GM12878 (cell line): Measurements from ENCODE around the gene ALOX12. TPM values are rescaled to one million over a fixed set of nuclear protein-coding genes. Genes with fewer than 3 reads are reported as not detected.

Source experiments
- ATAC-seq: fragments of 200-7000 bp; cut with Tn5 transposase; 3 replicates; pipeline ENCODE4 v1.9.1; 2020; ENCODE audit warnings: mild to moderate bottlenecking, moderate library complexity
- BruUV-seq: library from RNA; stranded (reverse); fragments of 400-500 nt; replicated peaks from 2 replicates; lab custom pipeline; 2021; lab: Mats Ljungman, UMichigan
- CTCF ChIA-PET: fragments of 300-600 bp; sonication (Branson Sonifier 250); formaldehyde crosslinking; extraction: SDS; loops from one replicate; lab custom pipeline; 2021; ENCODE audit warnings: inconsistent platforms; lab: Yijun Ruan, JAX
- POLR2A ChIA-PET: fragments of 350-600 bp; formaldehyde crosslinking; extraction: SDS; loops from one replicate; lab custom pipeline; 2021; ENCODE audit warnings: inconsistent platforms; lab: Charles Lee
- RAD21 ChIA-PET: fragments of 300-600 bp; sonication (Branson Sonifier 250); formaldehyde crosslinking; loops from one replicate; lab custom pipeline; 2023; ENCODE audit warnings: antibody characterized with exemption; ENCODE audit not compliant: unreplicated experiment; lab: Charles Lee
- SMC1A ChIA-PET: fragments of 300-600 bp; sonication (Branson Sonifier 250); formaldehyde crosslinking; loops from one replicate; lab custom pipeline; 2023; ENCODE audit not compliant: unreplicated experiment, uncharacterized antibody; lab: Charles Lee
- DNase-seq: peaks from one replicate; pipeline ENCODE4 v3.0.0-alpha.2; 2011; ENCODE audit warnings: low read depth, low spot score
- FAIRE-seq: peaks from 3 replicates; lab custom pipeline; 2011; peaks lifted over from hg19 to GRCh38; lab: Jason Lieb, UNC
- H2AFZ ChIP-seq: 2 replicates; pipeline ENCODE4 v1.6.0; 2011; ENCODE audit warnings: low read depth, low read length, control low read depth; ENCODE audit not compliant: control insufficient read depth
- H3K27ac ChIP-seq: 2 replicates; pipeline ENCODE4 v1.5.1; 2011; ENCODE audit warnings: control low read depth; ENCODE audit not compliant: control insufficient read depth, insufficient read depth
- H3K27me3 ChIP-seq, 2 experiments: replicated peaks in 1 of 2; 2 replicates each; pipeline versions ENCODE4 v1.6.0 to v1.6.1; 2011; ENCODE audit warnings: low read length in 1 of 2; ENCODE audit not compliant: control insufficient read depth in 2 of 2, insufficient read depth in 2 of 2
- H3K36me3 ChIP-seq, 2 experiments: 2 replicates each; pipeline ENCODE4 v1.5.1; 2011; ENCODE audit warnings: low read length in 1 of 2; ENCODE audit not compliant: control insufficient read depth in 2 of 2, insufficient read depth in 2 of 2
- H3K4me1 ChIP-seq: 2 replicates; pipeline ENCODE4 v1.6.1; 2011; ENCODE audit warnings: mild to moderate bottlenecking, low read length, moderate library complexity, mixed read lengths; ENCODE audit not compliant: control insufficient read depth, insufficient read depth
- H3K4me2 ChIP-seq: 2 replicates; pipeline ENCODE4 v1.6.0; 2011; ENCODE audit warnings: control low read depth; ENCODE audit not compliant: control insufficient read depth, insufficient read depth
- H3K4me3 ChIP-seq: fragments of 200-600 bp; sonication (generic); 2 replicates; pipeline ENCODE4 v1.5.1; 2016
- H3K79me2 ChIP-seq: 2 replicates; pipeline ENCODE4 v1.6.0; 2011; ENCODE audit warnings: low read length; ENCODE audit not compliant: control insufficient read depth, insufficient read depth
- H3K9ac ChIP-seq: 2 replicates; pipeline ENCODE4 v1.8.0; 2011; ENCODE audit warnings: low read length, control low read depth, mixed read lengths; ENCODE audit not compliant: control insufficient read depth, insufficient read depth
- H3K9me3 ChIP-seq: replicated peaks from 3 replicates; pipeline ENCODE4 v1.5.1; 2011; ENCODE audit warnings: mild to moderate bottlenecking, low read length; ENCODE audit not compliant: control insufficient read depth, insufficient read depth
- H4K20me1 ChIP-seq: 2 replicates; pipeline ENCODE4 v1.6.0; 2011; ENCODE audit not compliant: control insufficient read depth, insufficient read depth
- ATF7 ChIP-seq: fragments of 450-650 bp; IDR thresholded peaks from 2 replicates; pipeline ENCODE4 v1.6.1; 2016; ENCODE audit warnings: low read depth, mild to moderate bottlenecking
- BMI1 ChIP-seq: fragments of 450-650 bp; IDR thresholded peaks from 2 replicates; pipeline ENCODE4 v1.6.1; 2016; ENCODE audit warnings: mild to moderate bottlenecking, moderate library complexity, borderline replicate concordance
- CREB1 ChIP-seq: IDR thresholded peaks from 2 replicates; pipeline ENCODE4 v1.6.1; 2012; ENCODE audit warnings: low read depth, mild to moderate bottlenecking, inconsistent platforms
- IRF4 ChIP-seq: IDR thresholded peaks from 2 replicates; pipeline ENCODE4 v1.6.1; 2011; ENCODE audit warnings: low read depth, low read length
- NFYA ChIP-seq: IDR thresholded peaks from 2 replicates; pipeline ENCODE4 v1.6.1; 2011; ENCODE audit warnings: low read depth, mild to moderate bottlenecking, low read length, improper control_type of control experiment, borderline replicate concordance
- WGBS: methylation state at CpG from one replicate; pipeline ENCODE4 v1.1.6; 2016; ENCODE audit warnings: low lambda C conversion rate; ENCODE audit not compliant: insufficient replicate concordance, insufficient coverage; ENCODE audit errors: missing lambda C conversion rate; 5-methylcytosine and 5-hydroxymethylcytosine counted together
- in situ Hi-C: fragments of 300-500 bp; cut with MboI; formaldehyde crosslinking; loops from 9 replicates; pipeline ENCODE4 v1.14.3; 2018; ENCODE audit warnings: mixed read lengths
- intact Hi-C: fragments of 100-400 bp; cut with micrococcal nuclease; formaldehyde crosslinking; loops from one replicate; pipeline ENCODE4 v1.14.2; 2022; ENCODE audit not compliant: unreplicated experiment
- polyA plus RNA-seq, 11 experiments: library from polyadenylated mRNA; depleted of rRNA in 4 of 11; unstranded in 6 of 11; stranded (reverse) in 5 of 11; fragments of >200 nt; fragmentation: Nextera tagmentation in 4 of 11; fragmentation: Illumina TruSeq in 1 of 11; extraction: Ambion mirVana in 4 of 11; extraction: Trizol in 1 of 11; gene quantifications; 1 replicate in 1 of 11; 2 replicates in 10 of 11; pipeline versions ENCODE4 v1.2.1 to v1.2.3, GENCODE V29; 2011 to 2016; ENCODE audit warnings: inconsistent platforms in 2 of 11, missing spikeins in 2 of 11, low read depth in 1 of 11
- total RNA-seq, 4 experiments: library from RNA; depleted of rRNA in 3 of 4; stranded (reverse); fragments of >200 nt in 3 of 4; fragmentation: Illumina TruSeq in 1 of 4; extraction: Trizol in 1 of 4; gene quantifications; 2 replicates each; pipeline versions ENCODE4 v1.2.1 to v1.2.3, GENCODE V29; 2013 to 2021

The ALOX12 gene
- total and polyA plus RNA-seq, 10 of the 15 experiments (the other 5 are each of a cell fraction or from before 2014, with no cell fraction given) = 0.23 to 0.82 (median 0.58) TPM; not detected in 6

DNA sequence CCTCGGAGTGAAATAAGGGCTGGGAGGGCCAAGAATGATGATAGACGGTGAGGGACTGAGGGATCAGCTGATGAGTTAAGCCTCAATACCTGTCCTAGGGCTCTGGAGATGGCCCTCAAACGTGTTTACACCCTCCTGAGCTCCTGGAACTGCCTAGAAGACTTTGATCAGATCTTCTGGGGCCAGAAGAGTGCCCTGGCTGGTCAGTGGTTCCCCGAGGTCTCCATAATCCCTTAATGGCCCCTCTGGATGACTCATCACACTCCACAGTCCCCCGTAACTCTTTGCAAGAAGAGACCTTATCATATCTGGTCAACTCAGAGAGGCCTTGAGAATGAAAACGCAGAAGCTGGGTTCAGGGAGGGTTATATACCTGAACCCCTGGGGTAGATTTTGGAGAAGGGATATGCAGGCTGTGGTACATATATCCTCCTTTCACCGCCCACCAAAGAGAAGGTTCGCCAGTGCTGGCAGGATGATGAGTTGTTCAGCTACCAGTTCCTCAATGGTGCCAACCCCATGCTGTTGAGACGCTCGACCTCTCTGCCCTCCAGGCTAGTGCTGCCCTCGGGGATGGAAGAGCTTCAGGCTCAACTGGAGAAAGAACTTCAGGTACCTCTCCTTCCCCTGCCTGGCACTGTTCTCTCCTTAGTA is 3.1 kb downstream of the ALOX12 start:
- ATAC-seq = no peak
- Histone ChIP-seq H3K4me2 (no peak overlapping the region), H2AFZ (no peak overlapping the region), H4K20me1 (no peaks in the 10 kb centered on the region), H3K4me1 (no peaks in the 10 kb centered on the region), H3K79me2 (no peaks in the 10 kb centered on the region), H3K36me3 (peaks cover 11 to 13% of the 10 kb centered on the region in 2 experiments), H3K9ac (no peak overlapping the region), H3K27me3 (no peaks in the 10 kb centered on the region), H3K9me3 (no peaks in the 10 kb centered on the region), H3K4me3 (no peak overlapping the region), H3K27ac (no peak overlapping the region)
- FAIRE-seq = no peak
- SMC1A ChIA-PET = interaction anchor here (1.3 kb wide), 1 partner anchor 84 kb away, joined by 7 read pairs; no protein-coding TSS in a partner anchor
- in situ Hi-C loops = no loop called here
- intact Hi-C loops = no loop called here
- TF ChIP-seq CREB1 (no peak), ATF7 (no peak), IRF4 (no peak), BMI1 (no peak), NFYA (no peak)
- BruUV-seq = no TSS peak
- 73% methylated on average over 11 of the region's 11 CpGs for WGBS
- CTCF ChIA-PET = interaction anchor here (0.6 to 15.9 kb wide), 5 partner anchors 24 to 88 kb away, joined by 3 to 237 read pairs (median 4); partner anchors contain the start of gene BCL6B
- RAD21 ChIA-PET = interaction anchor here (1.5 kb wide), 1 partner anchor 84 kb away, joined by 3 read pairs; no protein-coding TSS in a partner anchor
- no peak for DNase-seq
- POLR2A ChIA-PET = no interaction called here
